Prostate gland (tissue), 2 donors: ENCODE data around the gene CEACAM16. TPM values are rescaled to one million over a fixed set of nuclear protein-coding genes. Genes with fewer than 3 reads are reported as not detected.
"Not testable (repeated sequence)": the region's sequence is repeated elsewhere in the genome, so short reads cannot be mapped to it uniquely, and the experiment has no call there.

ENCODE experiments used
- DNase-seq: peaks from one replicate; pipeline ENCODE4 v3.0.0-alpha.2; 2019; ENCODE audit warnings: low spot score
- H3K27ac ChIP-seq, 2 donors: fragments of 200-600 bp; sonication (generic); 2 replicates each; pipeline ENCODE4 v1.5.1; 2017 to 2019
- H3K27me3 ChIP-seq: fragments of 200-600 bp; sonication (generic); replicated peaks from 2 replicates; pipeline ENCODE4 v1.5.1; 2019; ENCODE audit not compliant: insufficient read depth
- H3K36me3 ChIP-seq, 2 donors: fragments of 200-600 bp; sonication (generic); 1 replicate in 1 of 2; 2 replicates in 1 of 2; pipeline versions ENCODE4 v1.5.1 to v1.8.1; 2017 to 2019
- H3K4me1 ChIP-seq: fragments of 200-600 bp; sonication (generic); replicated peaks from 2 replicates; pipeline ENCODE4 v1.5.1; 2019
- H3K4me3 ChIP-seq, 2 donors: fragments of 200-600 bp; sonication (generic); 2 replicates each; pipeline ENCODE4 v1.5.1; 2017 to 2019
- H3K9me3 ChIP-seq: fragments of 200-600 bp; sonication (generic); 2 replicates; pipeline ENCODE4 v1.5.1; 2017
- POLR2A ChIP-seq: fragments of 450-650 bp; IDR thresholded peaks from one replicate; pipeline ENCODE4 v1.6.1; 2016; ENCODE audit warnings: antibody characterized with exemption, mild to moderate bottlenecking
- POLR2AphosphoS5 ChIP-seq: sonication (generic); formaldehyde crosslinking; IDR thresholded peaks from one replicate; pipeline ENCODE4 v1.6.1; 2017; ENCODE audit warnings: antibody characterized with exemption
- WGBS: methylation state at CpG from one replicate; pipeline ENCODE4 v1.1.5; 2018; 5-methylcytosine and 5-hydroxymethylcytosine counted together
- intact Hi-C: fragments of 100-400 bp; cut with DNase I; formaldehyde crosslinking; loops from one replicate; pipeline ENCODE4 v1.14.2; 2022
- total RNA-seq, 2 donors: library from RNA; depleted of rRNA; stranded (reverse); fragments of >200 nt; gene quantifications; one replicate each; pipeline ENCODE4 v1.1.0, GENCODE V29; 2016
- TF ChIP-seq, protein P1 (sequence below), 4 experiments: fragments of 200-600 bp in 2 of 4; fragments of 450-650 bp in 2 of 4; sonication (generic) in 2 of 4; IDR thresholded peaks; 1 replicate in 3 of 4; 2 replicates in 1 of 4; pipeline ENCODE4 v1.5.1; 2016 to 2019; ENCODE audit warnings: antibody characterized with exemption in 4 of 4, mild to moderate bottlenecking in 2 of 4, moderate library complexity in 2 of 4

CEACAM16 gene
- total RNA-seq, 2 donors from 2014 or later = not detected

- no peaks in the 10 kb centered on the region for H3K4me1 ChIP-seq
- no peaks in the 10 kb centered on the region for H3K27me3 ChIP-seq
- no peaks in the 10 kb centered on the region for H3K36me3 ChIP-seq
- intact Hi-C loops = no loop called here
- H3K9me3 ChIP-seq = no peaks in the 10 kb centered on the region
- 90% methylated on average over 2 of the region's 2 CpGs for WGBS
- TF ChIP-seq POLR2AphosphoS5 = no peak
- TF ChIP-seq, protein P1, sequence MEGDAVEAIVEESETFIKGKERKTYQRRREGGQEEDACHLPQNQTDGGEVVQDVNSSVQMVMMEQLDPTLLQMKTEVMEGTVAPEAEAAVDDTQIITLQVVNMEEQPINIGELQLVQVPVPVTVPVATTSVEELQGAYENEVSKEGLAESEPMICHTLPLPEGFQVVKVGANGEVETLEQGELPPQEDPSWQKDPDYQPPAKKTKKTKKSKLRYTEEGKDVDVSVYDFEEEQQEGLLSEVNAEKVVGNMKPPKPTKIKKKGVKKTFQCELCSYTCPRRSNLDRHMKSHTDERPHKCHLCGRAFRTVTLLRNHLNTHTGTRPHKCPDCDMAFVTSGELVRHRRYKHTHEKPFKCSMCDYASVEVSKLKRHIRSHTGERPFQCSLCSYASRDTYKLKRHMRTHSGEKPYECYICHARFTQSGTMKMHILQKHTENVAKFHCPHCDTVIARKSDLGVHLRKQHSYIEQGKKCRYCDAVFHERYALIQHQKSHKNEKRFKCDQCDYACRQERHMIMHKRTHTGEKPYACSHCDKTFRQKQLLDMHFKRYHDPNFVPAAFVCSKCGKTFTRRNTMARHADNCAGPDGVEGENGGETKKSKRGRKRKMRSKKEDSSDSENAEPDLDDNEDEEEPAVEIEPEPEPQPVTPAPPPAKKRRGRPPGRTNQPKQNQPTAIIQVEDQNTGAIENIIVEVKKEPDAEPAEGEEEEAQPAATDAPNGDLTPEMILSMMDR (IDR thresholded peaks at IDR 0.05) = no peak
- TF ChIP-seq POLR2A = no peak
- DNase-seq = no peak
- H3K27ac ChIP-seq = no peak overlapping the region
- H3K4me3 ChIP-seq = no peak overlapping the region
Measured at GRCh38 chr19:44668985-44669764, 29.8 kb upstream of the CEACAM16 start.

DNA sequence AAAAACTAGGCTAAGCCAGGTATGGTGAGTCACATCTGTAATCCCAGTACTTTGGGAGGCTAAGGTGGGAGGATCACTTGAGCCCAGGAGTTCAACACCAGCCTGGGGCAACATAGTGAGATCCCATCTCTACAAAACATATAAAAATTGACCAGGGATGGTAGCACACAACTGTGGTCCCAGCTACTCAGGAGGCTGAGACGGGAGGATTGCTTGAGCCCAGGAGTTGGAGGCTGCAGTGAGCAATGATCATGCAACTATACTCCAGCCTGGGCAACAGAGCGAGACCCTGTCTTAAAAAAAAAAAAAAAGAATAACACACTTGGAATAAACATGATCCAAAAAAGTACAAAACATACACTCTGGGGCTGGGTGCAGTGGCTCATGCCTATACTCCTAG is 28.9 kb upstream of the CEACAM16 start:
- H3K36me3 ChIP-seq, H3K27me3 ChIP-seq, H3K9me3 ChIP-seq, intact Hi-C loops, H3K4me3 ChIP-seq, H3K27ac ChIP-seq, DNase-seq, H3K4me1 ChIP-seq: not testable (repeated sequence)
- WGBS = 100% methylated on average over 2 of the region's 2 CpGs

- intact Hi-C loops = no loop called here
- Histone ChIP-seq H3K4me1 (no peaks in the 10 kb centered on the region), H3K36me3 (no peaks in the 10 kb centered on the region), H3K4me3 (no peak within 1 kb of the TSS), H3K9me3 (no peaks in the 10 kb centered on the region), H3K27ac (no peak within 1 kb of the TSS), H3K27me3 (no peaks in the 10 kb centered on the region)
- no peak for DNase-seq
- 61% methylated on average over 2 of the region's 2 CpGs for WGBS
- TF ChIP-seq, protein P1 (IDR thresholded peaks at IDR 0.05) = no peak
- no peak for TF ChIP-seq POLR2AphosphoS5
- TF ChIP-seq POLR2A = no peak
Measured at GRCh38 chr19:44671400-44671799, 27.6 kb upstream of the CEACAM16 start, which contains the start of gene CEACAM19. Gene CEACAM19, plus strand, starts transcription at chr19:44671482. Its CDS starts 450 bp downstream, at chr19:44671932.

DNA sequence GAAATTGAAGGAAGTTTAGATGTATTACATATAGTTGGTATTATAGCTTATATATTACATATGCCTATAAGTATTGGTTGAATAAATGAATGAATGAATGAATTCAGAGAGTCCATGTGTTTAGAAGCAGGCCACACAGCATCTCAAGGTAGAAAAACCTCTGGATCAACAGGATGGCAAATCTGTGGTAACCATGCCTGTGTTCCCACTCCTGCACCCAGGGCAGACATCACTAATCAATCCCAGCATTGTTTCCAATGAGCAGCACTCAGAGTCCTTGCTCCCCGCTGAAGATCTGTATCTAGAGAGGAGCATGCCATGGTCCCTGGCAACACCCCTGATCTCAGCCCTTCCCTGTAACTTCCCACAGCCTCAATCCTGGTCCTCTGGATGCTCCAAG is 26.7 kb upstream of the CEACAM16 start:
- TF ChIP-seq, protein P1 (IDR thresholded peaks at IDR 0.05) = no peak
- TF ChIP-seq POLR2A (no peak), POLR2AphosphoS5 (no peak)
- Histone ChIP-seq H3K27me3 (no peaks in the 10 kb centered on the region), H3K4me3 (no peak overlapping the region), H3K4me1 (no peaks in the 10 kb centered on the region), H3K36me3 (no peaks in the 10 kb centered on the region), H3K27ac (no peak overlapping the region), H3K9me3 (no peaks in the 10 kb centered on the region)
- WGBS = 69% methylated on average over 1 of the region's 1 CpG
- no peak for DNase-seq
- intact Hi-C loops = no loop called here

DNA sequence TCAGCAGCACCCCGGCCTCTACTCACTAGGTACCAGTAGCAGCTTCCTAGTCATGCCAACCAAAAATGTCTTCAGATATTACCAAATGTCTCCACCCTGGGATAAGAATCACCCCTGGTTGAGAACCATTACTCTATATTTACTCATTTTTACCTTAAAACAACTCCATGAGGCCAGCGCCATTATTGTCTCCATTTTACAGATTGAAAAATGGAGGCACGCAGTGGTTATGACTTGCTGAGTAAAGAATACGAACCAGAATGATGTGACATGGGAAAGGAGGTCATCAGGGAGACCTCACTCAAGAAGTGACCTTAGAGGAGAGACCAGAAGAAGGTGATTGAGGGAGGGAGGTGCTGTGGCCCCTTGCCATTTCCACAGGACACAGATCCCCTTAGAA is 25.4 kb upstream of the CEACAM16 start:
- intact Hi-C loops = no loop called here
- H3K27me3 ChIP-seq = no peaks in the 10 kb centered on the region
- H3K9me3 ChIP-seq = no peaks in the 10 kb centered on the region
- DNase-seq = no peak
- H3K4me3 ChIP-seq = no peak overlapping the region
- H3K36me3 ChIP-seq = no peaks in the 10 kb centered on the region
- 83% methylated on average over 4 of the region's 4 CpGs for WGBS
- TF ChIP-seq POLR2AphosphoS5 = no peak
- TF ChIP-seq, protein P1 (IDR thresholded peaks at IDR 0.05) = no peak
- no peak for TF ChIP-seq POLR2A
- no peaks in the 10 kb centered on the region for H3K4me1 ChIP-seq
- no peak overlapping the region for H3K27ac ChIP-seq
